ENCODE measurements around the gene ZNF469. TPM values are rescaled to one million over a fixed set of nuclear protein-coding genes. Genes with fewer than 3 reads are reported as not detected.

ZNF469 gene
- polyA plus RNA-seq, 1 experiment = 1.2 TPM

DNA sequence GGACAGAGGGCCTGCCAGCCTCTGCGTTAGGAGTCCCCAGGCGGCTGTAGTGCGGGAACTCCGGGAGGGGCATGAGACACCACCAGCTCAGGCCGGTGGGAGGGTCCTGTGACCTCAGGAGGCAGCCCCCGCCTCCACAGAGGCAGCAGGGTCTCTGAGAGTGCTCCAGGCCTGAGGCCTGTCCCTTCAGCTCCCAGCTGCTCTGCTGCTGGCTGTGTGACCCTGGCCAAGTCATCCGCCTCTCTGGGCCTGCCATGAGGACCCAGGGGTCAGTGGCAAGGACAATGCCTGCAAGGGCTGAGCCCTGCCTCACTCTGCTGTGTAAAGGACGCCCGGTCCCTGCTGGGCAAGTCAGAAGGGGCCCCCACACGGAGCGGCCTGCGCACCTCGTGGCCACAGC is 43.3 kb downstream of the ZNF469 start:
- Histone ChIP-seq H3K27me3 (ENCODE audit: control insufficient read depth, insufficient read depth, low read length) (no peaks in the 10 kb centered on the region), H3K4me3 (ENCODE audit: low read depth, low read length) (no peak overlapping the region), H3K36me3 (ENCODE audit: control insufficient read depth, insufficient read depth, low read length) (peaks cover 6% of the 10 kb centered on the region)
- no peak for DNase-seq (ENCODE audit: low read depth)
- ChIA-PET CTCF (interaction anchor here (0.9 kb wide), 1 partner anchor 232 kb away, joined by 3 read pairs; no protein-coding TSS in a partner anchor), POLR2A (no interaction called here)
- TF ChIP-seq, protein P1, sequence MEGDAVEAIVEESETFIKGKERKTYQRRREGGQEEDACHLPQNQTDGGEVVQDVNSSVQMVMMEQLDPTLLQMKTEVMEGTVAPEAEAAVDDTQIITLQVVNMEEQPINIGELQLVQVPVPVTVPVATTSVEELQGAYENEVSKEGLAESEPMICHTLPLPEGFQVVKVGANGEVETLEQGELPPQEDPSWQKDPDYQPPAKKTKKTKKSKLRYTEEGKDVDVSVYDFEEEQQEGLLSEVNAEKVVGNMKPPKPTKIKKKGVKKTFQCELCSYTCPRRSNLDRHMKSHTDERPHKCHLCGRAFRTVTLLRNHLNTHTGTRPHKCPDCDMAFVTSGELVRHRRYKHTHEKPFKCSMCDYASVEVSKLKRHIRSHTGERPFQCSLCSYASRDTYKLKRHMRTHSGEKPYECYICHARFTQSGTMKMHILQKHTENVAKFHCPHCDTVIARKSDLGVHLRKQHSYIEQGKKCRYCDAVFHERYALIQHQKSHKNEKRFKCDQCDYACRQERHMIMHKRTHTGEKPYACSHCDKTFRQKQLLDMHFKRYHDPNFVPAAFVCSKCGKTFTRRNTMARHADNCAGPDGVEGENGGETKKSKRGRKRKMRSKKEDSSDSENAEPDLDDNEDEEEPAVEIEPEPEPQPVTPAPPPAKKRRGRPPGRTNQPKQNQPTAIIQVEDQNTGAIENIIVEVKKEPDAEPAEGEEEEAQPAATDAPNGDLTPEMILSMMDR (IDR thresholded peaks at IDR 0.05; ENCODE audit: insufficient read depth, low read depth, low read length) = no peak

DNA sequence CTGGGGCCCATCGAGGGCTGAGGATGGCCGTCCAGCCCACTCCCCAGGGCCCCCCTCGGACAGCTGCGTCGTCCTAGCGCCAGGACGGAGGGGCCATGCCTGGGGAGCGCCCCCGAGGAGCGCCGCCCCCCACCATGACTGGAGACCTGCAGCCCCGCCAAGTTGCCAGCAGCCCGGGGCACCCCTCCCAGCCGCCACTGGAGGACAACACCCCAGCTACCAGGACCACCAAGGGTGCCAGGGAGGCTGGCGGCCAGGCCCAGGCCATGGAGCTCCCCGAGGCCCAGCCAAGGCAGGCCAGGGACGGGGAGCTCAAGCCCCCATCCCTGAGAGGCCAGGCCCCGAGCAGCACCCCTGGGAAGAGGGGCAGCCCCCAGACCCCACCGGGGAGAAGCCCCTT is 44.6 kb downstream of the ZNF469 start:
- POLR2A ChIA-PET = no interaction called here
- Histone ChIP-seq H3K4me3 (ENCODE audit: low read depth, low read length) (no peak overlapping the region), H3K27me3 (ENCODE audit: control insufficient read depth, insufficient read depth, low read length) (no peaks in the 10 kb centered on the region), H3K36me3 (ENCODE audit: control insufficient read depth, insufficient read depth, low read length) (peaks cover 6% of the 10 kb centered on the region)
- DNase-seq (ENCODE audit: low read depth) = no peak
- CTCF ChIA-PET = interaction anchor here (0.7 to 1.7 kb wide), 2 partner anchors 8 to 9 kb away, joined by 3 to 6 read pairs; no protein-coding TSS in a partner anchor
- TF ChIP-seq, protein P1 (IDR thresholded peaks at IDR 0.05; ENCODE audit: insufficient read depth, low read depth, low read length) = no peak

DNA sequence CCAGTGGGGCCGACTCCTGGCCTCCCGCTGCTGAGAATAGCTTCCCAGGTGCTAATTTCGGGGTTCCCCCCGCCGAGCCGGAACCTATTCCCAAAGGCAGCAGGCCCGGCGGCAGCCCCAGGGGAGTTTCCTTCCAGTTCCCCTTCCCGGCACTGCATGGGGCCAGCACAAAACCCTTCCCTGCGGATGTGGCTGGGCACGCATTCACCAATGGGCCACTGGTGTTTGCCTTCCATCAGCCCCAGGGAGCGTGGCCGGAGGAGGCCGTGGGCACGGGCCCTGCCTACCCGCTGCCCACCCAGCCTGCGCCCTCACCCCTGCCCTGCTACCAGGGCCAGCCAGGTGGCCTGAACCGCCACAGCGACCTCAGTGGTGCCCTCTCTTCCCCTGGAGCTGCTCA is 45.4 kb downstream of the ZNF469 start:
- no peaks in the 10 kb centered on the region for H3K27me3 ChIP-seq (ENCODE audit: control insufficient read depth, insufficient read depth, low read length)
- CTCF ChIA-PET = interaction anchor here (1.7 kb wide), 1 partner anchor 8 kb away, joined by 6 read pairs; no protein-coding TSS in a partner anchor
- no peak for DNase-seq (ENCODE audit: low read depth)
- H3K4me3 ChIP-seq (ENCODE audit: low read depth, low read length) = no peak overlapping the region
- POLR2A ChIA-PET = no interaction called here
- TF ChIP-seq, protein P1 (IDR thresholded peaks at IDR 0.05; ENCODE audit: insufficient read depth, low read depth, low read length) = no peak
- peaks cover 6% of the 10 kb centered on the region for H3K36me3 ChIP-seq (ENCODE audit: control insufficient read depth, insufficient read depth, low read length)

DNA sequence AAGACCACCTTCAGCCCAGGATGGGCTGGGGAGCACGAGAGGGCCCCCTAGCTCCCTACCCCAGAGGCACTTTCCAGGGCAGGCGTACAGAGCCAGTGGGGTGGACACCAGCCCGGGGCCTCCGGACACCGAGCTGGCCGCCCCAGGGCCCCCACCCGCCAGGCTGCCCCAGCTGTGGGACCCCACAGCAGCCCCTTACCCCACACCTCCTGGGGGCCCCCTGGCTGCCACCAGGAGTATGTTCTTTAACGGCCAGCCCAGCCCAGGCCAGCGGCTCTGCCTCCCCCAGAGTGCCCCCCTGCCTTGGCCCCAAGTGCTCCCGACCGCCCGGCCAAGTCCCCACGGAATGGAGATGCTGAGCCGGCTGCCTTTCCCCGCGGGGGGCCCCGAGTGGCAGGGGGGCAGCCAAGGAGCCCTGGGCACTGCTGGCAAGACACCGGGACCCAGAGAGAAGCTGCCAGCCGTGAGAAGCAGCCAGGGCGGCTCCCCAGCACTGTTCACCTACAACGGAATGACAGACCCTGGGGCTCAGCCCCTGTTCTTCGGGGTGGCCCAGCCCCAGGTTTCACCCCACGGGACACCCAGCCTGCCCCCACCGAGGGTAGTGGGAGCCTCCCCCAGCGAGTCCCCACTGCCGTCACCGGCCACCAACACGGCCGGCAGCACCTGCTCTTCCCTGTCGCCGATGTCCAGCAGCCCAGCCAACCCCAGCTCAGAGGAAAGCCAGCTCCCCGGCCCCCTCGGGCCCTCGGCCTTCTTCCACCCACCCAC is 46.0 kb downstream of the ZNF469 start:
- Histone ChIP-seq H3K36me3 (ENCODE audit: control insufficient read depth, insufficient read depth, low read length) (peaks cover 6% of the 10 kb centered on the region), H3K4me3 (ENCODE audit: low read depth, low read length) (no peak overlapping the region), H3K27me3 (ENCODE audit: control insufficient read depth, insufficient read depth, low read length) (no peaks in the 10 kb centered on the region)
- POLR2A ChIA-PET = no interaction called here
- CTCF ChIA-PET = interaction anchor here (1.7 kb wide), 1 partner anchor 8 kb away, joined by 6 read pairs; no protein-coding TSS in a partner anchor
- DNase-seq (ENCODE audit: low read depth) = no peak
- TF ChIP-seq, protein P1 (IDR thresholded peaks at IDR 0.05; ENCODE audit: insufficient read depth, low read depth, low read length) = peak; percentile 25; the same call in 1 of the 2 replicates

DNA sequence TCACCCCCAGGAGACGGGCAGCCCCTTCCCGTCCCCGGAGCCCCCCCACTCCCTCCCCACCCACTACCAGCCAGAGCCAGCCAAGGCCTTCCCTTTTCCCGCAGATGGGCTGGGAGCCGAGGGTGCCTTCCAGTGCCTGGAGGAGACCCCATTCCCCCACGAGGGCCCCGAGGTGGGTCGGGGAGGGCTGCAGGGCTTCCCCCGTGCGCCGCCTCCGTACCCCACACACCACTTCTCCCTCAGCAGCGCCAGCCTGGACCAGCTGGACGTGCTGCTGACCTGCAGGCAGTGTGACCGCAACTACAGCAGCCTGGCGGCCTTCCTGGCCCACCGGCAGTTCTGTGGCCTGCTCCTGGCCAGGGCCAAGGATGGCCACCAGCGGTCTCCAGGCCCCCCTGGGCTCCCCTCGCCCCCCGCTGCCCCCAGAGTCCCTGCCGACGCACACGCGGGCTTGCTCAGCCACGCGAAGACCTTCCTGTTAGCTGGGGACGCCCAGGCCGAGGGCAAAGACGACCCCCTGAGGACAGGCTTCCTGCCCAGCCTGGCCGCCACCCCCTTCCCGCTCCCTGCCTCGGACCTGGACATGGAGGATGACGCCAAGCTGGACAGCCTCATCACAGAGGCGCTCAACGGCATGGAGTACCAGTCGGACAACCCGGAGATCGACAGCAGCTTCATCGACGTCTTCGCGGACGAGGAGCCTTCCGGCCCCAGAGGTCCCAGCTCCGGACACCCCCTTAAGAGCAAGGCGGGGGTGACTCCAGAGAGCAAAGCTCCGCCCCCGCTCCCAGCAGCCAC is 46.8 kb downstream of the ZNF469 start:
- H3K4me3 ChIP-seq (ENCODE audit: low read depth, low read length) = no peak overlapping the region
- TF ChIP-seq, protein P1 (IDR thresholded peaks at IDR 0.05; ENCODE audit: insufficient read depth, low read depth, low read length) = no peak
- no peaks in the 10 kb centered on the region for H3K27me3 ChIP-seq (ENCODE audit: control insufficient read depth, insufficient read depth, low read length)
- POLR2A ChIA-PET = no interaction called here
- no peak for DNase-seq (ENCODE audit: low read depth)
- CTCF ChIA-PET = no interaction called here
- peaks cover 6% of the 10 kb centered on the region for H3K36me3 ChIP-seq (ENCODE audit: control insufficient read depth, insufficient read depth, low read length)
